Measurements from ENCODE around the gene RUVBL1. TPM values are rescaled to one million over a fixed set of nuclear protein-coding genes. Genes with fewer than 3 reads are reported as not detected.

The RUVBL1 gene
- total and polyA plus RNA-seq, 10 of the 15 experiments (the other 5 are each of a cell fraction or from before 2014, with no cell fraction given) = 15.2 to 142 (median 84.2) TPM

- no peak for TF ChIP-seq HSF1 (IDR thresholded peaks at IDR 0.05; ENCODE audit: low read depth, low read length)
- TF ChIP-seq SREBF2 (IDR thresholded peaks at IDR 0.05; ENCODE audit: low read length) = no peak
- TF ChIP-seq YY1 (IDR thresholded peaks at IDR 0.05; ENCODE audit: low read depth, low read length) = peak; percentile 59
- no peak for TF ChIP-seq STAT1 (conservative IDR thresholded peaks at IDR 0.05)
- no peak for TF ChIP-seq RAD51 (IDR thresholded peaks at IDR 0.05)
- no peak for TF ChIP-seq SKIL (IDR thresholded peaks at IDR 0.05; ENCODE audit: low read depth, poor library complexity, severe bottlenecking)
- no peak for TF ChIP-seq CHD4 (IDR thresholded peaks at IDR 0.05)
- TF ChIP-seq ETV6 (conservative IDR thresholded peaks at IDR 0.05 in 1 of 2, IDR thresholded peaks at IDR 0.05 in 1 of 2; ENCODE audit: borderline replicate concordance in 1 of 2, low read depth in 1 of 2) = no peak
- TF ChIP-seq SIX5 (IDR thresholded peaks at IDR 0.05; ENCODE audit: low read depth, low read length, severe bottlenecking) = peak; percentile 86
- TF ChIP-seq IRF5 (IDR thresholded peaks at IDR 0.05; ENCODE audit: borderline replicate concordance) = no peak
- TF ChIP-seq SP1 (IDR thresholded peaks at IDR 0.05; ENCODE audit: low read depth, low read length) = peak; percentile 24
- TF ChIP-seq RAD21 (IDR thresholded peaks at IDR 0.05; ENCODE audit: insufficient read depth, low read depth, low read length) = no peak
- no peak for TF ChIP-seq NBN (IDR thresholded peaks at IDR 0.05)
- no peak for TF ChIP-seq KDM1A (IDR thresholded peaks at IDR 0.05; ENCODE audit: borderline replicate concordance)
- TF ChIP-seq ESRRA (IDR thresholded peaks at IDR 0.05; ENCODE audit: low read length) = no peak
- TF ChIP-seq ZBTB4 (CRISPR knock-in tag; IDR thresholded peaks at IDR 0.05) = no peak
- no peak for TF ChIP-seq JUND (IDR thresholded peaks at IDR 0.05; ENCODE audit: low read depth, low read length)
Observed at GRCh38 chr3:128051837-128052594, 71.6 kb downstream of the RUVBL1 start, which contains the start of gene SEC61A1 (continued).
